ENCODE data around the gene KIAA1328. TPM values are rescaled to one million over a fixed set of nuclear protein-coding genes. Genes with fewer than 3 reads are reported as not detected.
A peak's percentile ranks its signal among the peaks of the same experiment; 100 is the strongest.

The KIAA1328 gene
- total RNA-seq, 1 donor from 2014 or later: 11.5 TPM

DNA sequence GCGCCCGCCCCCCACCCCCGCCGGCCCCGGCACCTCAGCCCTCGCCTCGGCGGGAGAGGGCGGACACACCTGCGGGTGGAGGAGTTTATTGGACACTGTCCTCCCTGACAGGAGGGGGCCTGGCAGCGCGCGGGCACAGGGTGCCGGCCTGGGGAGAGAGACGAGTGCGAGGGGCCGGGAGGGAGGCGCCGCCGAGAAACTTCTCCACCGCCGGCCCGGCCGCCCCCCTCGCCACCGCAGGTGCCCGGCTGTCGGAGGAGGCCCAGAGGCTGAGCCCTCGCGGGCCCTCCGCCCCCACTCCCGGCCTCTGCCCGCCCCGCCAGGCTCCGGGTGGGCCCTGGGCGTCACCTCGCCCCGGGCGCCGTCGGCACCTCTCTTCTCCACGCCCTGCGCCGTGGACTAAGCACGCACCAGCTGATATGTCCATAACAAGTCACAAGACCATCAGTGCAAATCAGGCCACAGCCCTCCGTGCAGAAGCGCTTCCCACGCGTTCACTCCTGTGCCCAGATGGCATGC lies 425.4 kb downstream of the KIAA1328 start:
- Histone ChIP-seq H2AFZ (replicated peaks) (peak overlapping the region; percentile 58), H3K9me3 (ENCODE audit: low read depth) (no peaks in the 10 kb centered on the region), H3K9ac (no peak overlapping the region), H3K4me3 (peak overlapping the region; percentile 84), H3K27me3 (peaks cover 68% of the 10 kb centered on the region), H3K79me2 (ENCODE audit: low read depth) (no peaks in the 10 kb centered on the region), H3K4me2 (peak overlapping the region; percentile 98), H3K36me3 (no peaks in the 10 kb centered on the region), H3F3A (ENCODE audit: low read depth) (no peaks in the 10 kb centered on the region), H3K27ac (no peak overlapping the region), H3K4me1 (peaks cover 6% of the 10 kb centered on the region), H4K20me1 (ENCODE audit: low read depth) (no peaks in the 10 kb centered on the region)
- no peak overlapping the region for H3K27ac Mint-ChIP-seq
- no peak for DNase-seq (ENCODE audit: low spot score)
- peaks cover 10% of the 10 kb centered on the region for H3K4me1 Mint-ChIP-seq
- TF ChIP-seq, protein P1, sequence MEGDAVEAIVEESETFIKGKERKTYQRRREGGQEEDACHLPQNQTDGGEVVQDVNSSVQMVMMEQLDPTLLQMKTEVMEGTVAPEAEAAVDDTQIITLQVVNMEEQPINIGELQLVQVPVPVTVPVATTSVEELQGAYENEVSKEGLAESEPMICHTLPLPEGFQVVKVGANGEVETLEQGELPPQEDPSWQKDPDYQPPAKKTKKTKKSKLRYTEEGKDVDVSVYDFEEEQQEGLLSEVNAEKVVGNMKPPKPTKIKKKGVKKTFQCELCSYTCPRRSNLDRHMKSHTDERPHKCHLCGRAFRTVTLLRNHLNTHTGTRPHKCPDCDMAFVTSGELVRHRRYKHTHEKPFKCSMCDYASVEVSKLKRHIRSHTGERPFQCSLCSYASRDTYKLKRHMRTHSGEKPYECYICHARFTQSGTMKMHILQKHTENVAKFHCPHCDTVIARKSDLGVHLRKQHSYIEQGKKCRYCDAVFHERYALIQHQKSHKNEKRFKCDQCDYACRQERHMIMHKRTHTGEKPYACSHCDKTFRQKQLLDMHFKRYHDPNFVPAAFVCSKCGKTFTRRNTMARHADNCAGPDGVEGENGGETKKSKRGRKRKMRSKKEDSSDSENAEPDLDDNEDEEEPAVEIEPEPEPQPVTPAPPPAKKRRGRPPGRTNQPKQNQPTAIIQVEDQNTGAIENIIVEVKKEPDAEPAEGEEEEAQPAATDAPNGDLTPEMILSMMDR (IDR thresholded peaks at IDR 0.05): no peak
- TF ChIP-seq EZH2 (IDR thresholded peaks at IDR 0.05): peak; percentile 53
- H3K36me3 Mint-ChIP-seq: no peaks in the 10 kb centered on the region
- no peaks in the 10 kb centered on the region for H3K9me3 Mint-ChIP-seq
- peak overlapping the region; percentile 89 for H3K4me3 Mint-ChIP-seq
- H3K27me3 Mint-ChIP-seq (ENCODE audit: insufficient read depth, low read depth): peaks cover 18% of the 10 kb centered on the region

- Histone ChIP-seq H3K4me3 (no peak overlapping the region), H3F3A (ENCODE audit: low read depth) (no peaks in the 10 kb centered on the region), H3K27ac (no peak overlapping the region), H3K9ac (no peak overlapping the region), H3K79me2 (ENCODE audit: low read depth) (no peaks in the 10 kb centered on the region), H3K4me1 (peaks cover 6% of the 10 kb centered on the region), H3K9me3 (ENCODE audit: low read depth) (no peaks in the 10 kb centered on the region), H3K36me3 (no peaks in the 10 kb centered on the region), H3K4me2 (no peak overlapping the region), H3K27me3 (peaks cover 68% of the 10 kb centered on the region), H2AFZ (replicated peaks) (peak overlapping the region; percentile 58), H4K20me1 (ENCODE audit: low read depth) (no peaks in the 10 kb centered on the region)
- Mint-ChIP-seq H3K36me3 (no peaks in the 10 kb centered on the region), H3K4me3 (peak overlapping the region; percentile 89), H3K27me3 (ENCODE audit: insufficient read depth, low read depth) (peaks cover 18% of the 10 kb centered on the region), H3K27ac (no peak overlapping the region), H3K9me3 (no peaks in the 10 kb centered on the region), H3K4me1 (peaks cover 12% of the 10 kb centered on the region)
- no peak for TF ChIP-seq EZH2 (IDR thresholded peaks at IDR 0.05)
- TF ChIP-seq, protein P1 (IDR thresholded peaks at IDR 0.05): no peak
- TF ChIP-seq EZH2phosphoT487 (IDR thresholded peaks at IDR 0.05): no peak
- no peak for DNase-seq (ENCODE audit: low spot score)
These were observed 426.0 kb downstream of the KIAA1328 start for GRCh38 chr18:37254973-37255372.

DNA sequence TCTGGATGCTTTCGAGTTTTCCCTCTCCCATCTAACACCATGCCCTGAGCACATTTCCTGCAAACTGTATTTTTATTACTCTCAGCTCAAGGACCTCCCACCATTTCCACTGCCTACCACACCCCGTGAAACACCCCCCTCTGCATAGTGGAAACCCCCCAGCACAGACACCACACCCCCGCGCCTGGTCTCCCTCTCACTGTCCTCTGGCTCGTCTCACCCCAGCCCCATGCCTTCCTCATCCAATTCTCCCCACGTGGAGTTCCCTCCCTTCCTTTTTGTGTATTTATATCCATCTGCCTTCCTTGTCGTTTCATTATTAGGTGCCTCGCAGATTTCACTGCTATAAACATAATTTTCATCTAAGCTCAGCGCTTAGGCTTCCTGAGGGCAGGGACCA lies 429.2 kb downstream of the KIAA1328 start:
- Histone ChIP-seq H3K4me2 (no peak overlapping the region), H3F3A (ENCODE audit: low read depth) (no peaks in the 10 kb centered on the region), H3K27me3 (peaks cover 44% of the 10 kb centered on the region), H3K36me3 (no peaks in the 10 kb centered on the region), H3K79me2 (ENCODE audit: low read depth) (no peaks in the 10 kb centered on the region), H3K4me3 (no peak overlapping the region), H2AFZ (replicated peaks) (no peak overlapping the region), H3K9me3 (ENCODE audit: low read depth) (no peaks in the 10 kb centered on the region), H3K4me1 (peaks cover 3% of the 10 kb centered on the region), H3K27ac (no peak overlapping the region), H4K20me1 (ENCODE audit: low read depth) (no peaks in the 10 kb centered on the region), H3K9ac (no peak overlapping the region)
- Mint-ChIP-seq H3K4me1 (peaks cover 7% of the 10 kb centered on the region), H3K36me3 (no peaks in the 10 kb centered on the region), H3K9me3 (no peaks in the 10 kb centered on the region), H3K27me3 (ENCODE audit: insufficient read depth, low read depth) (peaks cover 19% of the 10 kb centered on the region), H3K4me3 (no peak overlapping the region), H3K27ac (no peak overlapping the region)
- no peak for DNase-seq (ENCODE audit: low spot score)
- TF ChIP-seq, protein P1 (IDR thresholded peaks at IDR 0.05): no peak
- TF ChIP-seq EZH2 (IDR thresholded peaks at IDR 0.05) (no peak), EZH2phosphoT487 (IDR thresholded peaks at IDR 0.05) (no peak)

All from neural progenitor cell (in vitro differentiated cells).